ENCODE data around the gene EXTL1.

EXTL1 gene

GRCh38 chr1:25977801-25978200 is 43.8 kb upstream of the EXTL1 start:
- TF ChIP-seq FOXM1 (IDR thresholded peaks at IDR 0.05; ENCODE audit: borderline replicate concordance, low read depth), result no peak
- TF ChIP-seq NFIC (IDR thresholded peaks at IDR 0.05), result no peak
- no peak for TF ChIP-seq ZBTB7A (IDR thresholded peaks at IDR 0.05; ENCODE audit: low read depth)
- no peak for TF ChIP-seq REST (IDR thresholded peaks at IDR 0.05; ENCODE audit: low read depth)
- TF ChIP-seq RAD21 (IDR thresholded peaks at IDR 0.05; ENCODE audit: low read depth), result no peak
- no peak for TF ChIP-seq YY1 (IDR thresholded peaks at IDR 0.05; ENCODE audit: low read depth)
- no peak for TF ChIP-seq EGR1 (IDR thresholded peaks at IDR 0.05)
- no peak for TF ChIP-seq CEBPB (IDR thresholded peaks at IDR 0.05)
- no peak for TF ChIP-seq TAF1 (IDR thresholded peaks at IDR 0.05; ENCODE audit: low read depth)
- TF ChIP-seq TEAD4 (IDR thresholded peaks at IDR 0.05), result no peak
- TF ChIP-seq CREB1 (IDR thresholded peaks at IDR 0.05; ENCODE audit: low read depth), result no peak

DNA sequence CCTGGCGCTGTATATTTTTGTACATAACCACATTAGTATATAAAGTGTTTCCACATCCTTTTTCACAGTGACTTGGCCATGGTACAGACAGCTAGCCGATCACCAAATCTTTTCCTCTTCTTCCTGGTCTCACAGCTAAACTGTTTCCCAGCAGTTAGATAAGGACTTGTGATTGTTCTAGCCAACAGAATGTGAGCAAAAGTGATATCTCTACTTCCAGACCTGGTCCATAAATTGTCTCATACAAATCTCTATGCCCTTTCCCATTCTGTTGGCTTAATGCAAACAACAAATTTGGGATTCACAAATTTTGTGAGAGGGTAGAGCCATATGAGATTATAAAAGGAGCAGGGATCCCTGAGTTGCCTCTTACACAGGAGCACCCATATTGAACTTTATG is 43.2 kb upstream of the EXTL1 start:
- no peak for TF ChIP-seq NFIC (IDR thresholded peaks at IDR 0.05)
- no peak for TF ChIP-seq EP300 (IDR thresholded peaks at IDR 0.05; ENCODE audit: borderline replicate concordance)
- TF ChIP-seq RAD21 (IDR thresholded peaks at IDR 0.05; ENCODE audit: low read depth), result no peak
- TF ChIP-seq CREB1 (IDR thresholded peaks at IDR 0.05; ENCODE audit: low read depth), result no peak
- no peak for TF ChIP-seq TEAD4 (IDR thresholded peaks at IDR 0.05)
- TF ChIP-seq, protein P1, sequence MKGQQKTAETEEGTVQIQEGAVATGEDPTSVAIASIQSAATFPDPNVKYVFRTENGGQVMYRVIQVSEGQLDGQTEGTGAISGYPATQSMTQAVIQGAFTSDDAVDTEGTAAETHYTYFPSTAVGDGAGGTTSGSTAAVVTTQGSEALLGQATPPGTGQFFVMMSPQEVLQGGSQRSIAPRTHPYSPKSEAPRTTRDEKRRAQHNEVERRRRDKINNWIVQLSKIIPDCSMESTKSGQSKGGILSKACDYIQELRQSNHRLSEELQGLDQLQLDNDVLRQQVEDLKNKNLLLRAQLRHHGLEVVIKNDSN (IDR thresholded peaks at IDR 0.05), result no peak
- no peak for TF ChIP-seq TAF1 (IDR thresholded peaks at IDR 0.05; ENCODE audit: low read depth)
- TF ChIP-seq YY1 (IDR thresholded peaks at IDR 0.05; ENCODE audit: low read depth), result no peak
- TF ChIP-seq FOXM1 (IDR thresholded peaks at IDR 0.05; ENCODE audit: borderline replicate concordance, low read depth), result no peak
- TF ChIP-seq TCF12 (IDR thresholded peaks at IDR 0.05; ENCODE audit: low read depth), result no peak
- TF ChIP-seq ZBTB7A (IDR thresholded peaks at IDR 0.05; ENCODE audit: low read depth), result no peak
- TF ChIP-seq MAX (IDR thresholded peaks at IDR 0.05), result no peak
- no peak for TF ChIP-seq CEBPB (IDR thresholded peaks at IDR 0.05)
- no peak for TF ChIP-seq EGR1 (IDR thresholded peaks at IDR 0.05)
- no peak for TF ChIP-seq REST (IDR thresholded peaks at IDR 0.05; ENCODE audit: low read depth)

- TF ChIP-seq TAF1 (IDR thresholded peaks at IDR 0.05; ENCODE audit: low read depth) (no peak), ZBTB7A (IDR thresholded peaks at IDR 0.05; ENCODE audit: low read depth) (no peak), FOXM1 (IDR thresholded peaks at IDR 0.05; ENCODE audit: borderline replicate concordance, low read depth) (no peak), TEAD4 (IDR thresholded peaks at IDR 0.05) (no peak), REST (IDR thresholded peaks at IDR 0.05; ENCODE audit: low read depth) (no peak), TCF12 (IDR thresholded peaks at IDR 0.05; ENCODE audit: low read depth) (no peak)
Measured at GRCh38 chr1:25979210-25979609, 42.4 kb upstream of the EXTL1 start.

DNA sequence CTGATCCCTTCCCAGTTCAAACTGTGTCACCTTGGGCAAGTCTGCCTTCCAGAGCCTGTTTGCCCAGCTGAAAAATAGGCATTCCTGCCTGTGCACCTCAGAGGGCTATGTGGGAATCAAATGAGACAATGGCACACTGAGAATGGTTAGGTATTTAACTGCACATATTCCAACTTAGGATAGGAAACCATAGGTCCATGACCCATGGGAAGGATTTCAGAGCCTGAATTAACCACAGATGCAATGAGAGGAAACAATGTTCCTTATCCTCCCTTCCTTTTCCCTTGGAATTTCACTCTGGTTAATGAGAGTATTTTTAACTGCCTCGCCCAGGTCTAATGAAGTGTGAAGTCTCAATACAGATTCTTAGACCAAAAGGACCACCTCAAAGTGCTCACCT is 36.4 kb upstream of the EXTL1 start:
- TF ChIP-seq RAD21 (IDR thresholded peaks at IDR 0.05; ENCODE audit: low read depth) (no peak), EGR1 (IDR thresholded peaks at IDR 0.05) (no peak), NFIC (IDR thresholded peaks at IDR 0.05) (no peak), REST (IDR thresholded peaks at IDR 0.05; ENCODE audit: low read depth) (no peak), TAF1 (IDR thresholded peaks at IDR 0.05; ENCODE audit: low read depth) (no peak), TCF12 (IDR thresholded peaks at IDR 0.05; ENCODE audit: low read depth) (no peak), EP300 (IDR thresholded peaks at IDR 0.05; ENCODE audit: borderline replicate concordance) (no peak)

Data from Ishikawa (cell line).